ENCODE measurements around the gene ANKS6.

ANKS6 gene

DNA sequence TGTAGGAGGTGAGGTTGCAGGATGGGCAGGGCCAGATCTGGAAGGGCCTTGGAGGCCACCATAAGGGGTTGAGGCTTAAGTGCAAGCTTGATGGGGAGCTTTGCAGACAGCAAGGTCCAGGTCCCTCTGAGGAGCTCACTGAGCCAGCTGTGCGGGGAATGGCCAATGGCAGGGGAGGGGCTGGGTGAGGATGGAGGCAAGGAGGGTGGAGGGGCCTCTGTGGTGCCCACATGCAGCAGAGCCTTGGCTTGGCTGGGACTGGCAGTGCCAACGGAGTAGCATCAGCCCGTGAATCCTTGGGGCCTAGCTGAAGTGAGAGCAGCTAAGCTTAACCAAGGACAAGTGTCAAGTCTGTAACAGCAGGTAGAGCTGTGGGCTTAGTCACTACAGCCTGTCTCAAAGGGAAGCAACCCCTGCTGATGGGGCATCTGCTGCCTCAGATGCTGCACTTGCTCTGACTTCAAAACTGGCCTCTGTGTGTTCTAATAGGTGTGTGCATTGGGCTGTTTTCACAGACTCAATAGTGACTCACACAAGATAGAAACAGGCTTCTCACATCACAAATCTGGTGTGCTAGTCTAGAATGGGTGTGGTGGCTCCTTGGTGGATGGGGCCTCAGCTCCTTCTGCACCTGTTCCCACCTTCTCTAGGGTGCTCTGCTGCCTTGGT, 27.4 kb upstream of the ANKS6 start:
- H3K4me1 Mint-ChIP-seq, result peaks cover 6% of the 10 kb centered on the region
- H3K27ac Mint-ChIP-seq, result no peak overlapping the region
- peaks cover 2% of the 10 kb centered on the region for H3K9me3 Mint-ChIP-seq
- H3K36me3 Mint-ChIP-seq (ENCODE audit: low read depth), result no peaks in the 10 kb centered on the region
- no peak overlapping the region for H3K4me3 Mint-ChIP-seq
- peaks cover 3% of the 10 kb centered on the region for H3K27me3 Mint-ChIP-seq (ENCODE audit: low read depth)
- TF ChIP-seq, protein P1, sequence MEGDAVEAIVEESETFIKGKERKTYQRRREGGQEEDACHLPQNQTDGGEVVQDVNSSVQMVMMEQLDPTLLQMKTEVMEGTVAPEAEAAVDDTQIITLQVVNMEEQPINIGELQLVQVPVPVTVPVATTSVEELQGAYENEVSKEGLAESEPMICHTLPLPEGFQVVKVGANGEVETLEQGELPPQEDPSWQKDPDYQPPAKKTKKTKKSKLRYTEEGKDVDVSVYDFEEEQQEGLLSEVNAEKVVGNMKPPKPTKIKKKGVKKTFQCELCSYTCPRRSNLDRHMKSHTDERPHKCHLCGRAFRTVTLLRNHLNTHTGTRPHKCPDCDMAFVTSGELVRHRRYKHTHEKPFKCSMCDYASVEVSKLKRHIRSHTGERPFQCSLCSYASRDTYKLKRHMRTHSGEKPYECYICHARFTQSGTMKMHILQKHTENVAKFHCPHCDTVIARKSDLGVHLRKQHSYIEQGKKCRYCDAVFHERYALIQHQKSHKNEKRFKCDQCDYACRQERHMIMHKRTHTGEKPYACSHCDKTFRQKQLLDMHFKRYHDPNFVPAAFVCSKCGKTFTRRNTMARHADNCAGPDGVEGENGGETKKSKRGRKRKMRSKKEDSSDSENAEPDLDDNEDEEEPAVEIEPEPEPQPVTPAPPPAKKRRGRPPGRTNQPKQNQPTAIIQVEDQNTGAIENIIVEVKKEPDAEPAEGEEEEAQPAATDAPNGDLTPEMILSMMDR (IDR thresholded peaks at IDR 0.05; ENCODE audit: unreplicated experiment in 3 of 3), result no peak

DNA sequence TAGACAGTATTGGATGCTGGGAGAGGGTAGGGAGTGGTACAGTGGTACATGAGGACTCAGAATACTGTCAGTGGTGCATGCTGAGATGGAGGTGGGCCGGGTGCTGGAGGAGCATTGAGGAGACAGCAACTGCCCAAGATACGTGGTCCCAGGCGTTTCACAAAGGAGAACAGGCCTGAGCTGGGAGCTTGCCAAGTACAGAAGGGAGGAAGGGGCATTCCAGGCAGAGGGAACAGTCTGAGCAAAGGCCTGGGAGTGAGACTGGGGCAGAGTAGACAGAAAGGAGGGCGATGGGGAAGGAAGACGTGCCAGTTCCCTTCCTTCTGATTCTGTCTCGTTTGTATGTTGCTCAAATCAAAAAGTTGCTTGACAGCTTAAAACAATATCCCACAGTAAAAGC, 26.3 kb upstream of the ANKS6 start:
- Mint-ChIP-seq H3K9me3 (peaks cover 2% of the 10 kb centered on the region), H3K27me3 (ENCODE audit: low read depth) (peaks cover 3% of the 10 kb centered on the region), H3K27ac (no peak overlapping the region), H3K4me3 (no peak overlapping the region), H3K4me1 (no peaks in the 10 kb centered on the region), H3K36me3 (ENCODE audit: low read depth) (no peaks in the 10 kb centered on the region)
- TF ChIP-seq, protein P1 (IDR thresholded peaks at IDR 0.05; ENCODE audit: unreplicated experiment in 3 of 3), result no peak

DNA sequence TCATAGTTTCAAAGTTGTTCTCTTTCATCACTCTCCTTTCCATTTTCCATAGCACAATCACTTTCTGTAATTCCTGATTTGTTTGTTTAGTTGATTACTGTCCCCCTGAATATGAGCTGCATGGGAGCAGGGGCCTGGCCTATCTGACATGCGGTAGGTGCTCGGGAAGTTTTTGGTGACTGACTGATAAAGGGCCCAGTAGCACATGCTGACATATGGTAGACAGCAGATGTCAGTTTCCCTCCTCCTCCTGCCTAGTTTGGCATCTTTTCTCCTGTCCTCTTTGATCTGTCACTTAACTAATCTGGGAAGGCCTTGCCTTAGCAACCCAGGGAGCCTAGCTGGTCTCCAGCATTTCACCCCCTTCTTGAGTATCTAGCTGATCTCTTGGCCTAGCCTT, 25.5 kb upstream of the ANKS6 start:
- Mint-ChIP-seq H3K27me3 (ENCODE audit: low read depth) (peaks cover 3% of the 10 kb centered on the region), H3K4me1 (no peaks in the 10 kb centered on the region), H3K36me3 (ENCODE audit: low read depth) (no peaks in the 10 kb centered on the region), H3K27ac (no peak overlapping the region), H3K9me3 (peaks cover 2% of the 10 kb centered on the region), H3K4me3 (no peak overlapping the region)
- TF ChIP-seq, protein P1 (IDR thresholded peaks at IDR 0.05; ENCODE audit: unreplicated experiment in 3 of 3), result no peak

DNA sequence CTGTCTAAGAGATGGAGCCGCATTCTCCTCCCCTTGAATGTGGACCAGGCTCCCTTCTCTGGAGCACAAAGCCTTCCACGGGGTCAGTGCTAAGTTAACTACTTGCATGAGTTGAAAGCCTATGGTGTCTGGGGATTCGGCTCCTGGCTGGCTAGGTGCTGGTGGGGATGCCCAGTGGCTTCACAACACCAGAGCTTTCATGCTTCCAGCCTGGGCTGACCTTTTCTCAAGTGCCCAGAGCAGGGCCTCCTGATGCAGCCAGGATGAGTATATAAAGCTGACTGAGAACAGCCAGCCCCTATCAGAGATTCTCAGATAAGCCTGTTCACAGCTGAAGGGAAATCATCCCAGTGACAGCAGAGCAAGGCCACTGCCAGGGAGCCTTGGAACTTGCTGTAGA, 22.9 kb upstream of the ANKS6 start:
- H3K36me3 Mint-ChIP-seq (ENCODE audit: low read depth), result no peaks in the 10 kb centered on the region
- H3K9me3 Mint-ChIP-seq, result peaks cover 2% of the 10 kb centered on the region
- H3K4me3 Mint-ChIP-seq, result no peak overlapping the region

DNA sequence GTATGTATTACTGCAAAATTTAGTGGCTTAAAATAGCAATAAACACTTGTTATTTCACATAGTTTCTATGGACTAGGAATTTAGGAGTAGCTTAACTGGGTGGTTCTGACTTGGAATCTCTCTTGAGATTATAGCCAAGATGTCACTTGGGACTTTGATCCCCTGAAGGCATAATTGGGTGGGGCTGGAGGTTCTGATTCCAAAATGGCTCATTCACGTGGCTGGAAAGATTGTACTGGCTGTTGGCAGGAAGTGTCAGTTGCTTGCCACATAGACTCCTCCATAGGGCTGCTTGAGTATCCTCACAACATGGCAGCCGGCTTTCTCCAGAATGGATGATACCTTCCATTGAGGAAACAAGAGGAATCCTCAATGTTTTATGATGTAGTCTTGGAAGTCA, 22.4 kb upstream of the ANKS6 start:
- TF ChIP-seq, protein P1 (IDR thresholded peaks at IDR 0.05; ENCODE audit: unreplicated experiment in 3 of 3), result no peak
- Mint-ChIP-seq H3K4me1 (no peaks in the 10 kb centered on the region), H3K36me3 (ENCODE audit: low read depth) (no peaks in the 10 kb centered on the region), H3K9me3 (peaks cover 2% of the 10 kb centered on the region), H3K27ac (no peak overlapping the region), H3K4me3 (no peak overlapping the region), H3K27me3 (ENCODE audit: low read depth) (peaks cover 3% of the 10 kb centered on the region)

More for the DNA sequence above, 22.9 kb upstream of the ANKS6 start:
- H3K27me3 Mint-ChIP-seq (ENCODE audit: low read depth), result peaks cover 3% of the 10 kb centered on the region
- TF ChIP-seq, protein P1 (IDR thresholded peaks at IDR 0.05; ENCODE audit: unreplicated experiment in 3 of 3), result no peak
- H3K4me1 Mint-ChIP-seq, result no peaks in the 10 kb centered on the region
- no peak overlapping the region for H3K27ac Mint-ChIP-seq

DNA sequence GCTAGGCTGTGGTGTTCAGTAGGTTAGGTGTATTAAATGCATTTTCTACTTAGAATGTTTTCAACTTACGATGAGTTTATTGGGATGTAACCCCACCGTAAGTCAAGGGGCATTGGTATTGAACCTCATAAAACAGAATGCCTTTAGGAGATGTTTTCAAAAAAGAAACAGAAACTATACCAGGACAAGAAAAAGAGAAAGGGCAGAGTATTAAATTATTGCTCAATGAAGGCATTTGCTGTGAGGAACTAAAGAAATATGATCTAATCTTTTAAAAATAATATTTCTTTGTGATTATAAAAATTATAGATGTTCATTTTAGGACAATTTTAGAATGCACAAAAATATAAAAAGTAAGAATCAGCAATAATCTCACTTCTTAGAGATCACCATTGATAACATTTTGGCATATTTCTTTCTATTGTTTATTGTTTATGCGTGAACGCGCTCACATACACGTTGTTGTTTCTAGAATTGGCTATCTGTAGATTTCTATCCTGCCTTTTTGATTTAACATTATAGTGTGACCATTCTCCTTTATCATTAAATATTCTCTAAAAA, 19.1 kb upstream of the ANKS6 start:
- Mint-ChIP-seq H3K4me3 (no peak overlapping the region), H3K27me3 (ENCODE audit: low read depth) (no peaks in the 10 kb centered on the region), H3K4me1 (no peaks in the 10 kb centered on the region), H3K9me3 (peaks cover 2% of the 10 kb centered on the region), H3K27ac (no peak overlapping the region), H3K36me3 (ENCODE audit: low read depth) (no peaks in the 10 kb centered on the region)
- TF ChIP-seq, protein P1 (IDR thresholded peaks at IDR 0.05; ENCODE audit: unreplicated experiment in 3 of 3), result no peak
